Inflammatory macrophage treated with lipopolysaccharide for 4 hours (primary cell): ENCODE measurements around the gene GSG1L.
"Not testable (repeated sequence)": the region's sequence is repeated elsewhere in the genome, so short reads cannot be mapped to it uniquely, and the experiment has no call there.

ENCODE experiments used
- DNase-seq: peaks from one replicate; pipeline ENCODE4 v3.0.0-alpha.2; 2020

Gene GSG1L

GRCh38 chr16:27880287-27880686, 183.2 kb downstream of the GSG1L start:
- no peak for DNase-seq

DNA sequence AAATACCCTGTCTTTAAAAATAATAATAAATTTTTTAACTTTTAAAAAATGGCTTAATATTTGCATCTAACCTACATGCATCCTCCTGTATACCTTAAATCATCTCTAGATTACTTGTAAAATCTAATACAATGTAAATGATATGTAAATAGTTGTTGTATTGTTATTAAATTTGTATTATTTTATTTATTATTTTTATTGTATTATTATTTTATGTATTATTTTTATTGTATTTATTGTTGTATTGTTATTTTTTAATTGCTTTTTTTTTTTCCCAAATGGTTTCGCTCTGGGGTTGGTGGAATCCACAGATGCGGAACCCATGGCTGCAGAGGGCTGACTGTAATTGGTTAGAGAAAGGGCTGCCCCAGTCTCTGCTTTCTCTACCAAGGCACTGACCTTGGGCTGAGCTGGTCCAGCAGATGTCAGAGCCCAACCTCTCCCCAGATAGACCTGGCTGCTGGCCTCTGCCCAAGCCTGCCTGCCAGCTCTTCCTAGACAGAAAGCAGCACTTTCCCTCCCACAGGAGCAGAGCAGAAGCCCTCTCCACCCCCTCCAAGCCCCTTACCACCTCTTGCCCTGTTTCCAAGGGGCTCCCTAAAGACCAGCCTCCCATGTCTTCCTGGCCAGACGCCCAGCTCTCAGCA, 183.8 kb downstream of the GSG1L start:
- DNase-seq = no peak

DNA sequence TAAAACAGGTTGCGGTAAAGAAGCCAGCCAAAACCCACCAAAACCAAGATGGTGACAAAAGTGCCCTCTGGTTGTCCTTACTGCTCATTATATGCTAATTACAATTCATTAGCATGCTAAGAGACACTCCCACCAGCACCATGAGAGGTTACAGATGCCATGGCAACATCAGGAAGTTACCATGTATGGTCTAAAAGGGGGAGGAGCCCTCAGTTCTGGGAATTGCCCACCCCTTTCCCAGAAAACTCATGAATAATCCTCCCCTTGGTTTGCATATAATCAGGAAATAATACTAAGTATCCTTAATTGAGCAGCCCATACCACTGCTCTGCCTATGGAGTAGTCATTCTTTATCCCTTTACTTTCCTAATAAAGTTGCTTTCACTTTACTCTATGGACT, 190.9 kb downstream of the GSG1L start:
- DNase-seq = not testable (repeated sequence)

DNA sequence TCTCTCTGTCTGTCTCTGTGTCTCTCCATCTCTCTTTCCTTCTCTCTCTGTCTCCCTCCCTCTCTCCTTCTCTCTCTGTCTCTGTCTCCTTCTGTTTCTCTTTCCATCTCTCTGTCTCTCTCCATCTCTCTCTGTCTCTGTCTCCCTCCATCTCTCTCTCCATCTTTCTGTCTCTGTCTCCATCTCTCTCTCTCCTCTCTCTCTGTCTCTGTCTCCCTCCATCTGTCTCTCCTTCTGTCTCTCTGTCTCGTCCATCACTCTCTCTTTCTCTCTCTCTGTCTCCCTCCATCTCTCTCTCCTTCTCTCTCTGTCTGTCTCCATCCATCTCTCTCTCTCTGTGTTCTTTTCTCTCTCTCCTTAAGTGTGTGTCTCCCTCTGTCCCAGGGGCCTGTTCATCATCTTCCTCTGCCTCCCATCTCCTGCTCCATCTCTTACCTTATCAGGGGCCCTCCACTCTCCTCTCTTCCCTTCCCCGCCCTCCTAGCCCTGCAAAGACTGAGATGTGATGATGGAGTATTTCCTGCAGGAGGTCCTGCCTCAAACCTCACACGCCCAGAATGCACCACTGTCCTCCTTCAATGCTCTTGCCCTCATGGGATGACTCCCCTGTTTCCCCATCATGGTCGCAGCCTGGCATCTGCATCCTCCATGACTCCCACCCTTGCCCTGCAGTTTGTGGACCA, 193.3 kb downstream of the GSG1L start:
- DNase-seq = no peak

DNA sequence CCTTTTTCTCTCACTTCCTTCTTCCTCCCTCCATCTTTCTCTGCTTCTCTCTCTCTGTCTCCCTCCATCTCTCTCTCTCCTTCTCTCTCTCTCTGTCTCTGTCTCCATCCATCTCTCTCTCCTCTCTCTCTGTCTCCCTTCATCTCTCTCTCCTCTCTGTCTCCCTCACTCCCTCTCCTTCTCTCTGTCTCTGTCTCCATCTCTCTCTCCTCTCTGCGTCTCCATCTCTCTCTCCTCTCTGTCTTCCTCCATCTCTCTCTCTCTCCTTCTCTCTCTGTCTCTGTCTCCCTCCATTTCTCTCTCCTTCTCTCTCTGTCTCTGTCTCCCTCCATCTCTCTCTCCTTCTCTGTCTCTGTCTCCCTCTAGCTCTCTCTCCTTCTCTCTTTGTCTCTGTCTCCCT, 194.1 kb downstream of the GSG1L start:
- no peak for DNase-seq

DNA sequence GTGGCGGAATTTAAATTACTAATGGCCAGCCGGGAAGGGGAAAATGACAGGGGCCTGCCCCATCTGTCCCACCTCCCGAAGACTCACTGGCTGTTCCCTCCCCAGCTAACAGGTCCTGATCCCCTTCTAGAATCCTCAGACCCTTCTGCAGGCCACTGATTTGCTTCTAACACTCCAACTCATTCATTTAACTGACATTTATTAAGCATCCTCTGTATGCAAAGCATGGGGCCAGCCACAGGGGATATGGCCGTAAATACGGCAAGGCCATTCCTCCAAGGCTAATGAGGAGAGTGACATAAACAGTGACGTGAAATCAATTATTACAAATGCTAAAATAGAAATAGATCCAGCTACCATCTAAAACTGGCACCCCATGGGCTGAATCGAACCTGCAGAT, 195.3 kb downstream of the GSG1L start:
- no peak for DNase-seq

DNA sequence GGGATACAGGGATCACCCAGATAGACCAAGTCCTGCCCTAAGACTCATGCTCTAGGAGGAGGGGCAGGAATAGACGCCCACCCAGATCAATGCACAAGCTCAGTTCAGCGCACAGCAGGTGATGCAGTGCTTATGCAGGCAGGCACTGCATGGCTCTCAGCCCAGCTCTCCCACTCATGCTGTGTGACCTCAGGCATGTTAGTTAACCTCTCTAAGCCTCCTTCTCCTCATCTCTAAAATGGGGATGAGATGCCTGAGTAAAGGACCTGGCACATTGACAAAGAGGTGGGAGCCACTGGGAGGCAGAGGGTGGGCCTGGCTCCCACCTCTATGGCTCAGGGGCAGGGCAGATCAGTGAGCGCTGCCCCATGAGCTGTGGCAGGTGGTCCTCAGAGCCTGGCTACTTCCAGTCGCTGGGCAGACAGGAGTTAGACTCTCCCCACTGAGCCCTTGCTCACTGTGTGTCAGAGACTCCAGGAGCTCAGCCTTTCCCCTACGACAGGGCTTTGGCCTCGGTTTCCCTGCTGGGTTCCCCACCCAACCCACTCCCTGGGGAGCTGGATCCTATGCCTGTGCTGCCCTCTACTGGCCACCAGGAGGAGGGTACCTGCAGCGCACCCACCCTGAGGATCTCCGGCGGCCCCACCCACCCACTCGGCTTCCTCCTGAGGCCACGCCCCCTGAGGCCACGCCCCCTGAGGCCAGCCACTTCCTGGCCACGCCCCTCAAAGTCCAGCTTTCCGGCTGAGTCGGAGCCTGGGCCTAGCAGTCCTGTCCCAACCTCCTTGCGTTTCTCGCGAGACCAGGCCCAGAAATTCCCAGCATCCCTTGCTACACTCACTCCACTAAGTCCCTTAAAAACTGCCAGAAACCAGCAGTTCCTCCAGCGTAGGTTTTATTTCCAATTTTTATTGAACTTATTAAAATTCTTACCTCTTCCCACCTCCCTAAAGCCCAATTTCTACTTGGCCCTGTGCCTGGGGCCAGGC, 196.1 kb downstream of the GSG1L start:
- DNase-seq = peak; percentile 67

DNA sequence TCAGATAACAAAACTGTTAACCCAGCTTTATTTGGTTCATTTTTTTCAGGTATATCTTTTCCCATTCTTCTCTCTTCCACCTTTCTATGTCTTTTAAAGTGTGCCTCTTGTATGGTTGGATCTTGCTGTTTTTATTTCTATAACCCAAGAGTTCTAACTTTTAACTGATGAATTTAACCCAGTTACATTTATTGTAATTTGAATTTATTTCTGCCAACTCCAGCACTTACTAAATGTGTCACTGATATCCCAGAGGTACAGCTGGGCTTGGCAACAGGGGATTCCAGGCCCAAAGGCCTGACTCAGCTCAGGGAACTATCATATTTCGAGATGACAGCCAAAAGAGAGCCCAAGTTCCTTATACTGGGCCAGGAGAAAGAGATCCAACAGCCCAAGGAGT, 200.1 kb downstream of the GSG1L start:
- no peak for DNase-seq

DNA sequence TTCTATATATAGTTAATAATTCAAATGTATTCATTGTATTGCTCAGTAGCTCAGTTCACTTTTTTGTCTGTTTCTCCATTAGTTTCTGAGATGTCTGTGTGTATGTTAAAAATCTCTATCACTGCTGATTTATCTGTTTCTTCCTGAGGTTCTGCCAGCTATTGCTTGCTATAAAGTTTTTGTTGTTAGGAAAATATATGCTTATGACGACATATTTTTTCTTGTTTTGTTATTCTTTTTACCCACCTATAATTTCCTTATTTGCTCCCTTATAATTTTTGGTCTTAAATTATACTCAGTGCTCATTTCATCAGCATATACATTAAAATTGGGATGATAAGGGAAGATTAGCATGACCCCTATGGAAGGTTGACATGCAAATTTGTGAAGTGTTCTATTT, 200.6 kb downstream of the GSG1L start:
- no peak for DNase-seq

- no peak for DNase-seq
Observed at GRCh38 chr16:27860091-27860490, 203.4 kb downstream of the GSG1L start.

- no peak for DNase-seq
Observed at GRCh38 chr16:27859020-27859419, 204.5 kb downstream of the GSG1L start.

DNA sequence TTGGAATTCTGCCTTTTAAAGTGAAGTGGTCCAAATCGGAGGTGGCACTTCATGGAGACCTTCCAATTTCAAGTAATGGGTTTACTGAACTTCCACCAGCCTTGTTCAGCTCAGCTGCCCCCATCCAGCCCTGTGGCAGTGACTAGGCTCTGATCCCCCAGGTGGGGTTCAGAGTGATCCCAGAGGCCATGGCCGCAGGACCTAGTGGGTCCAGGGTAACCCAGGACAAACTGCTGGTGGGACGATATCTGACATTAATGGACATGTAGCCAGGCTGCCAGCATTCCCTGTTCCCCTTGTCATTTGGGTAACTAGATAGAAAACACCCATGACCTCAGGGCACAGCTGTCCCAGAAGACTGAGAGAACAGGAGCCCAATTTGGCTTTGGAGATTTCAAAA, 209.9 kb downstream of the GSG1L start:
- no peak for DNase-seq

DNA sequence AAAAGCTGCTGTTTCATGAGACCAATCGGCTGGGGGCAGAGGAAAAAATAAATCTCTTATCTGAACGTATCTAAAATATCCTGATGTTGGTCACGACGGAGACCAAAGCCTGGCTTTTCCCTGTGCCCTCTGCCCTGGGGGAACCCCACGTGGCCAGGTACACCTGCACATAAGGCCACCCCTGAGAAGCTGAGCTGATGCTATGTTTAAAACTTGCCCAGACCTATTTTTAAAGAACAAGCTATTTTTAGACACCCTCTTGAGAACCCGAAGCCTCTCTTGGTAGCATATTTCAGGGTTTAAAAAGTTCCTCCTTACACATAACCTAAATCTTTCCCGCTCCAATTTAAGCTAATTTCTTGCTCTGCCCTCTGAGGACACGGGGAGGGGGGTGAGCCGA, 210.4 kb downstream of the GSG1L start:
- no peak for DNase-seq

DNA sequence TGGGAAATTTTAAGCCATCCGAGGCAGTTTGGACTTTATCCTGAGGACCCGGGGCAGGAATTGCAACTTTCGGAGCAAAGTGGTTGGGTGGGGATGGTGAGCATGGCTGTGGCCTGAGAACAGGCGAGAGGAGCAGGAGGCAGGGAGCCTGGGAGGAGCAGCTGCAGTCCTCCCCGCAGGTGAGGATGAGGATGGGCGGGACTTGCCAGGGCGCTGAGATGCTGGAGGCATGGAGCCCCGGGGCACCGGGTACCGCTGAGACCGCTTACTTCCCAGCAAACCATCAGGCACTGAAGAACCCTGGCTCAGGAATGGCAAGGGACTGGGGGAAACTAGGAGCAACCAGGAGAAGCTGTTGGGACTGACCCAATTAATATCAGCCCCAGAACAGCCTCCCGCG, 210.8 kb downstream of the GSG1L start:
- no peak for DNase-seq

- no peak for DNase-seq
Observed at GRCh38 chr16:27852116-27852515, 211.4 kb downstream of the GSG1L start.

DNA sequence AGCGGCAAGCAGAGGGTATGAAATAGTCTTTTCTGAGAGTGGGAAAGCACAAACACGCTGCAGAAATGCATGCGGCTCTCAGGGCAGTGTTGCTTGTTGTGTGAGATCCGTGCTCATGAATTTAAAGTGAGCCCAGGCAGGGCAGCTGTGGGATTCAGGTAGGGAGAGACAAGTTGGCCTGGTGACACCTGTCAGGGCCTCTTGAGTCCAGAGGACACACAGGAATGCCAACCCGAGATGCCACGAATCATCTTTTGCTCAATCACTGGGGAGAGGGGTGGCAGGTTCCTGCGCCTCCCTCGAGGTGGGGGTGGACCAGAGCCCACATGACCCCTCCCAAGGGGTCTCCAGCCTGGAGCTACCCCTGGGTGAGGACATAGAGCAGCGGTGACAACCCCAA, 211.9 kb downstream of the GSG1L start:
- DNase-seq = no peak

GRCh38 chr16:27849621-27850020, 213.9 kb downstream of the GSG1L start:
- no peak for DNase-seq

- no peak for DNase-seq
Observed at GRCh38 chr16:27847030-27847550, 216.4 kb downstream of the GSG1L start.

- no peak for DNase-seq
Observed at GRCh38 chr16:27844826-27845225, 218.7 kb downstream of the GSG1L start.

DNA sequence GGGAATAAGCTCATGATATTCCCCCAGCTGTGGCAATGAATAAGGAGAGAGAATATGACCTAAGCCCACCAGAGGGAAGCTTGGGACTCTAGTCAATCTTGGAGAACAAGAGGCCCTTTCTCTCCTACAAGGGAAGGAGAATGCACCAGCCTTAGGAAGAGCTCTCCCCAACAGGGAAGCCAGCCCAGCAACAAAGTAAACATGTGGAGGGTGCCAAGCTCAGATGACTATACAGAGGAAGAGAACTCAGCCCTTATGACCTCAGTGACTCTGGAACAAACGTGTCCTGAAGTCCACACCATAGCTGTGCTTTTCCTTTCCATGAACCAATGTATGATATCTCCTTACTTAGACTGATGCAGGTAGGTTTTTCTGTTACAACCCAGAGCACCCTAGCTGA, 219.7 kb downstream of the GSG1L start:
- no peak for DNase-seq

DNA sequence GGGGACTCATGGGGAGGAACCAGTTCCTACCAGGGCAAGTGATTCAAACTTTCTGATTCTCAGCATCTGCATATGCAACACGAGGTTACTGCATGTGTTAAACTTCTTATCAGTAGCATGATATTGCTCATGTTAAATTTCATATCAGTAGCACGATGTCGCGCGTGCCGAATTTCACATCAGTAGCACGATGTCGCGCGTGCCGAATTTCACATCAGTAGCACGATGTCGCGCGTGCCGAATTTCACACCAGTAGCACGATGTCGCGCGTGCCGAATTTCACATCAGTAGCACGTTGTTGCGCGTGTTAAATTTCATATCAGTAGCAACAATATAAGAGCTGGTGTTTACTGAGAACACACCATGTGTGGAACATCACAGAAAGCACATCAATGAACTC, 221.6 kb downstream of the GSG1L start:
- DNase-seq = no peak

DNA sequence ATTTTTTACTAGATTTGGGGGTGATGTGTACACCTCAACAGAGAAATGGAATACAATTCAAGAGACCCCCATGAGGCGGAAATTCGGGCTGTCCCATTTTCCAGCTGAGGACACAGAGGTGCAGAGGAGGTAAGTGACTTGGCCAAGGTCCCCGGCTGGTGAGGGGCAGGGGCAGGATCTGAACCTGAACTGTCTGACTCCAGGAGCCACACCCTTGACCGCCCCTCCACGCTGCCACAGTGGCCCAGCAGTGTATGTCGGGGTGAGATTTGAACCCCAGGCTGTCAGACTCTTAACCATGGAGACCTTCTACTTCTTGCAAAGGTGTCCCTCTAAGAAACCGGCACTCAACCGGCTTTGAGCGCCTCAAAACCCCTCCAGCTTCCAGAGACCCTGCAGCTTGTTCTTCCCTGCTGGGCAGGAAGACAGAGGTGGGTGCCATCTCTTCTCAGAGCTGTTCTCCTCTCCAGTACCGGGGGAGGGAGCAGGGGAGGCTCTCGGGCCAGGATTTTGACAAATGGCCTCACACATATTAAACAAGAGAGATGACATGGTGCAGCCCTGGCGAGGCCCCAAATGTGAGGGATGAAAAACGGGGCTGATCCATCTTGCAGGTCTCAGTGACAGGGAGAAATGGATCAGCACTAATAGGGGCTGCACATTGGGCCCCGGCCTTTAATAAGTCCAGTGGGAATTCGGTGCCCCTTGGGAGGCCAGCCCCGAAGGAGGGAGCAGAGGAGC, 222.3 kb downstream of the GSG1L start:
- no peak for DNase-seq
